Ovary (tissue), 3 donors: Measurements from ENCODE around the gene PROM2.

ENCODE experiments used
- EP300 ChIP-seq: sonication (generic); formaldehyde crosslinking; IDR thresholded peaks from one replicate; pipeline ENCODE4 v1.6.1; 2017; ENCODE audit warnings: antibody characterized with exemption
- POLR2A ChIP-seq: fragments of 450-650 bp; IDR thresholded peaks from one replicate; pipeline ENCODE4 v1.6.1; 2017; ENCODE audit warnings: antibody characterized with exemption, mild to moderate bottlenecking, moderate library complexity
- TF ChIP-seq, protein P1 (sequence below), 3 donors: fragments of 450-650 bp in 2 of 3; fragments of 200-600 bp in 1 of 3; IDR thresholded peaks; one replicate each; pipeline versions ENCODE4 v1.5.1 to v1.8.0; 2016 to 2022; ENCODE audit warnings: antibody characterized with exemption in 3 of 3, mild to moderate bottlenecking in 1 of 3
- donor health status: DM: no; HTN: no; CAD: no.

DNA sequence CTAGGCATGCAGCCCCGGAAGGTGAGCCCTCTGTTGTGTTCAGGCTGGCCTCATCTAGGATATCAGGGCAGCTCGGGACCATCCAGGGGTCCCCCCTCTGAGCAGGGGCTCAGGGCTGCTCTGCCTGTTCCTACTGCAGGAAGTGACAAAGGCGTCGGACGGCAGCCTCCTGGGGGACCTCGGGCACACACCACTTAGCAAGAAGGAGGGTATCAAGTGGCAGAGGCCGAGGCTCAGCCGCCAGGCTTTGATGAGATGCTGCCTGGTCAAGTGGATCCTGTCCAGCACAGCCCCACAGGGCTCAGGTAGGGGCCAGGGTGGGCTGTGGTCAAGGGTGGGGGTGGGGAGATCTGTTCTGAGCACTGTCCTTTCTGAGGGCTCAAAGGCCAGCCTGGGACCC is 36.0 kb downstream of the PROM2 start:
- TF ChIP-seq, protein P1, sequence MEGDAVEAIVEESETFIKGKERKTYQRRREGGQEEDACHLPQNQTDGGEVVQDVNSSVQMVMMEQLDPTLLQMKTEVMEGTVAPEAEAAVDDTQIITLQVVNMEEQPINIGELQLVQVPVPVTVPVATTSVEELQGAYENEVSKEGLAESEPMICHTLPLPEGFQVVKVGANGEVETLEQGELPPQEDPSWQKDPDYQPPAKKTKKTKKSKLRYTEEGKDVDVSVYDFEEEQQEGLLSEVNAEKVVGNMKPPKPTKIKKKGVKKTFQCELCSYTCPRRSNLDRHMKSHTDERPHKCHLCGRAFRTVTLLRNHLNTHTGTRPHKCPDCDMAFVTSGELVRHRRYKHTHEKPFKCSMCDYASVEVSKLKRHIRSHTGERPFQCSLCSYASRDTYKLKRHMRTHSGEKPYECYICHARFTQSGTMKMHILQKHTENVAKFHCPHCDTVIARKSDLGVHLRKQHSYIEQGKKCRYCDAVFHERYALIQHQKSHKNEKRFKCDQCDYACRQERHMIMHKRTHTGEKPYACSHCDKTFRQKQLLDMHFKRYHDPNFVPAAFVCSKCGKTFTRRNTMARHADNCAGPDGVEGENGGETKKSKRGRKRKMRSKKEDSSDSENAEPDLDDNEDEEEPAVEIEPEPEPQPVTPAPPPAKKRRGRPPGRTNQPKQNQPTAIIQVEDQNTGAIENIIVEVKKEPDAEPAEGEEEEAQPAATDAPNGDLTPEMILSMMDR (IDR thresholded peaks at IDR 0.05), result no peak
- TF ChIP-seq POLR2A, result no peak
- TF ChIP-seq EP300, result no peak
